Choroid plexus epithelial cell (primary cell): ENCODE data around the gene CCDC40.
"Not testable (repeated sequence)": the region's sequence is repeated elsewhere in the genome, so short reads cannot be mapped to it uniquely, and the experiment has no call there.

Experiments
- DNase-seq: peaks from one replicate; pipeline ENCODE4 v3.0.0-alpha.2; 2010; ENCODE audit warnings: low read depth
- H3K4me3 ChIP-seq: 2 replicates; pipeline ENCODE4 v1.5.1; 2011; ENCODE audit warnings: low read depth, mild to moderate bottlenecking, control low read depth, low read length, moderate library complexity
- TF ChIP-seq, protein P1 (sequence below): conservative IDR thresholded peaks from 2 replicates; pipeline ENCODE4 v1.5.1; 2011; ENCODE audit warnings: low read depth, mild to moderate bottlenecking, control low read depth, inconsistent platforms, low read length, moderate library complexity

The CCDC40 gene

DNA sequence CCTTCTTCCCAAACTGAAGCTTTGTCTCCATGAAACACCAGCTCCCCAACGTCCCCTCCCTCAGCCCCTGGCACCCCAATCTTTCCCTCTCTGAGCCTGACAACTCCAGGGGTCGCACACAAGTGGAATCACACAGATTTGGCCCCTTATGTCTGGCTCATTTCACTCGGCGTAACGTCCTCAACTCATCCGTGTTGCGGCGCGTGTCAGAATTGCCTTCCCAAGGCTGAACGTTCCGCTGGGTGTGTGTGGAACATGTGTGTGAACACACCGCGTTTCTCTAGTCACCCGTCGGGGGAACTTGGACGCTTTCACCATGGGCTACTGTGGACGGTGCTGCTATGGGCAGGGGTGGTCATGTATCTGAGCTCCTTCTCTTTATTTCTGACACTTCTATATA is 45.7 kb upstream of the CCDC40 start:
- no peak overlapping the region for H3K4me3 ChIP-seq
- DNase-seq, result no peak
- TF ChIP-seq, protein P1, sequence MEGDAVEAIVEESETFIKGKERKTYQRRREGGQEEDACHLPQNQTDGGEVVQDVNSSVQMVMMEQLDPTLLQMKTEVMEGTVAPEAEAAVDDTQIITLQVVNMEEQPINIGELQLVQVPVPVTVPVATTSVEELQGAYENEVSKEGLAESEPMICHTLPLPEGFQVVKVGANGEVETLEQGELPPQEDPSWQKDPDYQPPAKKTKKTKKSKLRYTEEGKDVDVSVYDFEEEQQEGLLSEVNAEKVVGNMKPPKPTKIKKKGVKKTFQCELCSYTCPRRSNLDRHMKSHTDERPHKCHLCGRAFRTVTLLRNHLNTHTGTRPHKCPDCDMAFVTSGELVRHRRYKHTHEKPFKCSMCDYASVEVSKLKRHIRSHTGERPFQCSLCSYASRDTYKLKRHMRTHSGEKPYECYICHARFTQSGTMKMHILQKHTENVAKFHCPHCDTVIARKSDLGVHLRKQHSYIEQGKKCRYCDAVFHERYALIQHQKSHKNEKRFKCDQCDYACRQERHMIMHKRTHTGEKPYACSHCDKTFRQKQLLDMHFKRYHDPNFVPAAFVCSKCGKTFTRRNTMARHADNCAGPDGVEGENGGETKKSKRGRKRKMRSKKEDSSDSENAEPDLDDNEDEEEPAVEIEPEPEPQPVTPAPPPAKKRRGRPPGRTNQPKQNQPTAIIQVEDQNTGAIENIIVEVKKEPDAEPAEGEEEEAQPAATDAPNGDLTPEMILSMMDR, result no peak

DNA sequence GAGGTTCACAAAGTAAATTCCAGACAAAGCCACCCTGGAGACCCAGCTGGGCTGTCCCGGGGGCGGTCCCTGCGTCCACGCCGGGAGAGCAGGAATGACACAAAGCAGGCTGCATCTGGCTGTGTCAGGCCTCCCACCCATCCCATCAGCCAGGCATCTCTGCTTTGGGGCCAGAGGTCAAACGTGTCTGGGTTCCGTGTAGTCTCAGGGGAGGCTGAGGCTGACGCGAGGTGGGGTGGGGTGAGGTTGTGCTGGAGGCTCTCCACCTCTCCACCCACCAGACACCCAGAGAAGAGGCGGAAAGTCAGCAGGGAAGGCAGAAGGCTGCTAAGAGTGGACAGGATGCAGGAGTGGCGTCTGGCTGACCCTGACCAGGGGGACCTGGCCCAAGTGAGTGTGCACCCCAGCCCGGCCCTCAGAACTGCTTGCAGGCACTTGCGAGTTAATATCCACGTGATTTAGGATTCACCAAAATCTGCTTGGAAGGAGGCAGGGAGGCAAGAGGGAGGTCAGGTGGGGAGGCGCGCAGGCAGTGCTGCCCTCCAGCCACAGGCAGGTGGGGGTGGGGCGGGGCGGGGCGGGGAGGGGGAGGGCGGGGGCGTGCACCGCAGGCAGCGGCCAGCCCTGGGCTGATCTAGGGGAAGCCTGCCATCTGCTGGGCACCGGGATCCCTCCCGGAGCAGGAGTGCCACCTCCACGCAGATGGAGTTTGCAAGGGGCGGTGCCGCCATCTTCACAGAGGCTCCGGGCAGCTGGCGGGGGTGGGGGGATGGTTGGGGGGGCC is 45.1 kb upstream of the CCDC40 start:
- peak; percentile 82 for DNase-seq
- TF ChIP-seq, protein P1, result peak; percentile 69
- peak overlapping the region; percentile 49 for H3K4me3 ChIP-seq

DNA sequence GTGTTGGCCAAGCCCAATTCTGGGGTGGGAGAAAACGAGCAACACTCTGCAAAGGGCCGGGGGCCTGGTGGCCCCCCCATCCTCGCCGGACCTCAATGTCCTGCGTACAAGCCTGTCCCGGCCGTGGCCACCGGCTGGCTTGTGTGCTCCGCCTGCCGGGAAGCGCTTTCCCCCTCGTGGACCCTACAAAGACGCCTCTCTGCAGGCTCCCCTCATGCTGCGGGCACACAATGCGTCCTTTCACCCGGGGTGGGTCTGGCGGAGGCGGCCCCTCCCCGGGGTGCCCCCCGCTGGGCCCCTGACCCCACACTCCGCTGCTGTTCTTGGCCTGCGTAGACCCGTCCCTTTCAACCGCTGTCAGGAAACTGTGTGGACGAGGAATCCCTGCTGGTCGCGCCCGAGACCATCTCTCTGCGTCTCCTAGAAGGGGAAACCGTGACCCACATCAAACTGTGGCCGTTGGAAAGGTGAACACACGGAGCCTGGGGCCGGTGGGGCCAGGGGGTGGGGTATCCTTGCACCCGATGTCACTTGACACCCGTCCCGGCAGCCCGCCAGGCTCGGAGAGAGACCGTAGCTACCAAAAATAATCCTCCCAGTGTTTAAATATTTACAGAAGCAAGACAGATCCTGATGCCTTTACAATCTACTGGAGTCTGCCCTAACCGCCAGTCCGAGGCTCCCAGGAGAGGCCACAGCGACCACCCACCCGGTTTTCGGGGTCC is 44.4 kb upstream of the CCDC40 start:
- H3K4me3 ChIP-seq, result peak overlapping the region; percentile 49
- DNase-seq, result peak; percentile 25
- TF ChIP-seq, protein P1, result no peak

GRCh38 chr17:79992649-79993389 is 43.6 kb upstream of the CCDC40 start:
- H3K4me3 ChIP-seq, result peak overlapping the region; percentile 49
- TF ChIP-seq, protein P1, result no peak
- DNase-seq, result peak; percentile 23

DNA sequence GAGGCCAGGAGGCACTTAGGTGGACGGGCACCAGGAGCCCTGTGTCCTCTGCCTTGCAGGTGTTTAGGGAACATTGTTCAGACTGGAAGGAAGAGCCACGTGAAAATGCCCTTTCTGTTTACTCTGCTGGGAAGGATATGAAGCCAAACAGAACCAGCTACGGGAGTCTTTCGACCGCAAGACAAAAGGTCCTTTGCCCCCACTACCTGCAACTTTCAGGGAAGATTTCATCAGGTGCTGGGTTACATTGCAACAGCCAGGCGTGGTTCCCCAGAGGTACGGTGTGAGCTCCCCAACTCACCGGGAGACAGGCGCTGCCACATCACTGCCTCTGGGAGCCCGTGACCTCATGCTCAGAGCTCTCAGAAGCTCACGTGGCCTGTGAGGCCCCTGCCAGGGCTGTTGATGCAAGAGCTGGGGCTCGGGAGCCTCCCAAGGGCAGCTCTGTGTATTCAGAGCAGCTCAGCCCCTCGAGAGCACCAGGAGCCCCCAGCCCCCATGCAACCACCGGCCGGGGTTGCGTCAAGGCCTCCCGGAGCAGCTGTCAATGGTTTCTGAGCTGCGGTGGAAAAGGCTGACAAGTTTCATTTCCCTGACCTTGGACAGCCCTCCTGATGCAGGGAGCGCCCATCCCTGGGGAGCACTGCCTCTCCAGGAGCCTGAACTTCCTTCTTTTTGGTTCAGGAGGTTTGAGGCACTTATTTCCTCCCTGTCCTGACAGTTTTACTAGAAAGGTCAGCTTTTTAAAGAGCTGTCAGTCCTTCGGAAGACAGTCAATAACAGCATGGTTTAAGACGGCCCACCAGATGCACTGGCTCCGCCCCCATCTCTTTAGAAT is 42.8 kb upstream of the CCDC40 start:
- TF ChIP-seq, protein P1, result no peak
- no peak overlapping the region for H3K4me3 ChIP-seq
- DNase-seq, result peak; percentile 98

- not testable (repeated sequence) for DNase-seq
These were observed 42.2 kb upstream of the CCDC40 start for GRCh38 chr17:79994228-79994569.

More at GRCh38 chr17:79994228-79994569, 42.2 kb upstream of the CCDC40 start:
- H3K4me3 ChIP-seq, result not testable (repeated sequence)
